DND-41 (cell line): ENCODE measurements around the gene CENPB.

Experiments used
- EZH2 ChIP-seq: IDR thresholded peaks from 3 replicates; pipeline ENCODE4 v1.6.1; 2012; ENCODE audit warnings: borderline replicate concordance, low read depth, mild to moderate bottlenecking, moderate library complexity, low read length, inconsistent platforms; ENCODE audit not compliant: severe bottlenecking
- TF ChIP-seq, protein P1 (sequence below): IDR thresholded peaks from 2 replicates; pipeline ENCODE4 v1.5.1; 2012; ENCODE audit warnings: borderline replicate concordance, low read length, moderate library complexity, mild to moderate bottlenecking; ENCODE audit not compliant: poor library complexity, severe bottlenecking; ENCODE audit errors: extremely low read depth

DNA sequence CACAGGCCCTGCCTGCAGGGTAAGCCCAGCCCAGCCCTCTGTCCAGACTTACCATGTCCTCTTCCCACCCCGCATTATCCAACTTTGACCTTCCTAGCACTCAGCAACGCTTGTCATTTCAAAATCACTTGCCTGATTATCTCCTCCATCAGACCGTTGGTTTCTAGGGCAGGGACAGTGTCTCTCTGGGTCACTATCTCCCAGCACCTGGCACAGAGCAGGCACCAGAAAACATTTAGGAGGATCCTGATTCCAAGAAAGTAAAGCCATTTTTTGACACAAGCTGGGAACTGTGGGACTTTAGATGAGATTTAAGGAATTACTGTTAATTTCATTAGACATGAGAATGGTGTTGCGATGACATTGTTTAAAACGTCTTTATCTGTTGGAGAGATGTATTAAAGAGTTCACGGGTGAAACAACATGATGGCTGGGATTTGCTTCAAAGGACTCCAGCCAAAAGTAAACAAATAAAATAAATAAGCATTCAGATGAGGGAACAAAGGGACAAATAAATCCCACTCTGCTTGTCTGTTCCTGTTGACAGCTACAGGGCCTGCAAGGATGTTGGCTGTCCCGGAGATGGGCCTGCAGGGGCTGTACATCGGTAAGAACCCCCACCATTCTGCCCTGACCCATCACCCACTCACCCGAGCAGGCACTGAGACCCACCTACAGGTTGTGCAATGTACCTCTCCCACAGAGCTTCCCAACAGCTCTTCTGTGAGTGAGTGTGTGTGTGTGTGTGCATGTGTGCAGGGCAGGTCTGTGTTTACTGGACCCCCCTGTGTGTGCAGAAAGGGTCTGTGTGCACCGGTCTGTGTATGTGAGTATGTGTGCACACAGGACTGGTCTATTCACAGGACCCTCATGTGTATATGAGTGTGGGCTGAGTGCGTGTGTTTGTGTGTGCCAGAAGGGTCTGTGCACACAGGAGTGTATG, 48.2 kb downstream of the CENPB start:
- TF ChIP-seq EZH2: no peak
- TF ChIP-seq, protein P1, sequence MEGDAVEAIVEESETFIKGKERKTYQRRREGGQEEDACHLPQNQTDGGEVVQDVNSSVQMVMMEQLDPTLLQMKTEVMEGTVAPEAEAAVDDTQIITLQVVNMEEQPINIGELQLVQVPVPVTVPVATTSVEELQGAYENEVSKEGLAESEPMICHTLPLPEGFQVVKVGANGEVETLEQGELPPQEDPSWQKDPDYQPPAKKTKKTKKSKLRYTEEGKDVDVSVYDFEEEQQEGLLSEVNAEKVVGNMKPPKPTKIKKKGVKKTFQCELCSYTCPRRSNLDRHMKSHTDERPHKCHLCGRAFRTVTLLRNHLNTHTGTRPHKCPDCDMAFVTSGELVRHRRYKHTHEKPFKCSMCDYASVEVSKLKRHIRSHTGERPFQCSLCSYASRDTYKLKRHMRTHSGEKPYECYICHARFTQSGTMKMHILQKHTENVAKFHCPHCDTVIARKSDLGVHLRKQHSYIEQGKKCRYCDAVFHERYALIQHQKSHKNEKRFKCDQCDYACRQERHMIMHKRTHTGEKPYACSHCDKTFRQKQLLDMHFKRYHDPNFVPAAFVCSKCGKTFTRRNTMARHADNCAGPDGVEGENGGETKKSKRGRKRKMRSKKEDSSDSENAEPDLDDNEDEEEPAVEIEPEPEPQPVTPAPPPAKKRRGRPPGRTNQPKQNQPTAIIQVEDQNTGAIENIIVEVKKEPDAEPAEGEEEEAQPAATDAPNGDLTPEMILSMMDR: no peak
